Cardiac fibroblast (primary cell): ENCODE results near the gene ELOA.

ENCODE experiments used
- DNase-seq, 2 donors: peaks; one replicate each; pipeline versions ENCODE4 v3.0.0 to v3.0.0-alpha.2; 2010; ENCODE audit warnings: low read depth in 2 of 2
- H3K4me3 ChIP-seq, 2 donors: replicated peaks in 1 of 2; 1 replicate in 1 of 2; 2 replicates in 1 of 2; pipeline ENCODE4 v1.5.1; 2011; ENCODE audit warnings: low read depth in 2 of 2, low read length in 2 of 2, mild to moderate bottlenecking in 2 of 2, moderate library complexity in 1 of 2
- CTCF ChIP-seq: IDR thresholded peaks from one replicate; pipeline ENCODE4 v1.5.1; 2011; ENCODE audit warnings: low read depth, mild to moderate bottlenecking, low read length, inconsistent platforms

The ELOA gene

GRCh38 chr1:23736437-23737134, 6.7 kb upstream of the ELOA start:
- no peak for TF ChIP-seq CTCF
- no peak for DNase-seq
- no peak overlapping the region for H3K4me3 ChIP-seq

- no peak for DNase-seq
- no peak for TF ChIP-seq CTCF
Observed at GRCh38 chr1:23741609-23742008, 1.7 kb upstream of the ELOA start.

GRCh38 chr1:23742670-23743286, 493 bp upstream of the ELOA start:
- peak overlapping the region; percentile 67 to 89 for H3K4me3 ChIP-seq
- TF ChIP-seq CTCF, result no peak
- DNase-seq, result peak; percentile 25 to 34

More at GRCh38 chr1:23741609-23742008, 1.7 kb upstream of the ELOA start:
- no peak overlapping the region for H3K4me3 ChIP-seq

- TF ChIP-seq CTCF, result peak; percentile 45
- H3K4me3 ChIP-seq, result no peak overlapping the region
- peak; percentile 61 to 63 for DNase-seq
Observed at GRCh38 chr1:23745515-23745914, 2.2 kb downstream of the ELOA start.

- peak in 1 of 2 donors; percentile 34 for DNase-seq
- no peak for TF ChIP-seq CTCF
- no peak overlapping the region for H3K4me3 ChIP-seq
Observed at GRCh38 chr1:23748016-23748415, 4.7 kb downstream of the ELOA start.

- no peak overlapping the region for H3K4me3 ChIP-seq
- peak; percentile 73 to 80 for DNase-seq
- TF ChIP-seq CTCF, result peak; percentile 78
Observed at GRCh38 chr1:23751050-23751814, 8.0 kb downstream of the ELOA start.
